Measurements from ENCODE around the gene UBXN11.

UBXN11 gene

GRCh38 chr1:26344147-26344920 is 37.9 kb upstream of the UBXN11 start:
- Histone ChIP-seq H4K8ac (ENCODE audit: low read depth, low read length) (no peak overlapping the region), H3K27me3 (ENCODE audit: control insufficient read depth in 3 of 3, insufficient read depth in 3 of 3, low read depth in 1 of 3, low read length in 3 of 3) (no peaks in the 10 kb centered on the region), H3K4me1 (ENCODE audit: control insufficient read depth in 2 of 2, insufficient read depth in 1 of 2, low read depth in 1 of 2, low read length in 2 of 2) (peaks cover 0 to 8% of the 10 kb centered on the region in 2 donors), H2AK5ac (ENCODE audit: low read depth, low read length) (peak overlapping the region; percentile 9), H3K4me3 (ENCODE audit: low read length in 2 of 2) (no peak overlapping the region), H2BK120ac (ENCODE audit: low read depth, low read length) (no peak overlapping the region), H2BK15ac (ENCODE audit: low read length) (no peak overlapping the region), H3K18ac (ENCODE audit: low read length) (peak overlapping the region; percentile 49), H3K9ac (ENCODE audit: low read depth, low read length, poor library complexity) (no peak overlapping the region), H3K23ac (ENCODE audit: low read depth, low read length, poor library complexity) (no peak overlapping the region), H2AFZ (ENCODE audit: low read length) (no peak overlapping the region), H3K4ac (ENCODE audit: low read length) (no peak overlapping the region), H3K4me2 (ENCODE audit: insufficient read depth, low read length, poor library complexity, severe bottlenecking) (no peak overlapping the region), H2BK12ac (ENCODE audit: low read length) (no peak overlapping the region), H3K27ac (replicated peaks; ENCODE audit: low read length) (no peak overlapping the region), H3K79me1 (ENCODE audit: low read depth, low read length) (peaks cover 2% of the 10 kb centered on the region), H4K91ac (ENCODE audit: low read depth, low read length, poor library complexity) (no peak overlapping the region), H3K14ac (ENCODE audit: low read length) (no peak overlapping the region), H2BK5ac (ENCODE audit: low read length) (peak overlapping the region; percentile 8), H3K9me3 (replicated peaks in 1 of 2; ENCODE audit: control insufficient read depth in 2 of 2, insufficient read depth in 1 of 2, low read depth in 1 of 2, low read length in 2 of 2) (no peaks in the 10 kb centered on the region), H3K36me3 (replicated peaks in 1 of 2; ENCODE audit: control insufficient read depth in 2 of 2, insufficient read depth in 2 of 2, low read length in 2 of 2) (peaks cover 0 to 2% of the 10 kb centered on the region in 2 donors)
- WGBS, 2 donors (ENCODE audit: extremely low coverage in 2 of 2, insufficient read length in 2 of 2, insufficient replicate concordance in 1 of 2), result no CpG with 5 or more reads among the region's 15 CpGs
- DNase-seq (ENCODE audit: low spot score), result no peak

- peaks cover 2% of the 10 kb centered on the region for H3K79me1 ChIP-seq (ENCODE audit: low read depth, low read length)
- H2BK15ac ChIP-seq (ENCODE audit: low read length), result no peak overlapping the region
- H2BK12ac ChIP-seq (ENCODE audit: low read length), result no peak overlapping the region
- H2BK120ac ChIP-seq (ENCODE audit: low read depth, low read length), result no peak overlapping the region
- DNase-seq (ENCODE audit: low spot score), result no peak
- no peak overlapping the region for H3K9ac ChIP-seq (ENCODE audit: low read depth, low read length, poor library complexity)
- H4K91ac ChIP-seq (ENCODE audit: low read depth, low read length, poor library complexity), result no peak overlapping the region
- peak overlapping the region; percentile 25 for H2AFZ ChIP-seq (ENCODE audit: low read length)
- H3K4me2 ChIP-seq (ENCODE audit: insufficient read depth, low read length, poor library complexity, severe bottlenecking), result no peak overlapping the region
- H3K4me3 ChIP-seq (ENCODE audit: low read length in 2 of 2), result no peak overlapping the region
- no peak overlapping the region for H2BK5ac ChIP-seq (ENCODE audit: low read length)
- peaks cover 14 to 19% of the 10 kb centered on the region in 2 donors for H3K4me1 ChIP-seq (ENCODE audit: control insufficient read depth in 2 of 2, insufficient read depth in 1 of 2, low read depth in 1 of 2, low read length in 2 of 2)
- no peak overlapping the region for H3K14ac ChIP-seq (ENCODE audit: low read length)
- no peak overlapping the region for H3K18ac ChIP-seq (ENCODE audit: low read length)
- no peaks in the 10 kb centered on the region for H3K9me3 ChIP-seq (replicated peaks in 1 of 2; ENCODE audit: control insufficient read depth in 2 of 2, insufficient read depth in 1 of 2, low read depth in 1 of 2, low read length in 2 of 2)
- no peak overlapping the region for H4K8ac ChIP-seq (ENCODE audit: low read depth, low read length)
- H3K23ac ChIP-seq (ENCODE audit: low read depth, low read length, poor library complexity), result no peak overlapping the region
- H3K36me3 ChIP-seq (replicated peaks in 1 of 2; ENCODE audit: control insufficient read depth in 2 of 2, insufficient read depth in 2 of 2, low read length in 2 of 2), result no peaks in the 10 kb centered on the region
- H3K27me3 ChIP-seq (ENCODE audit: control insufficient read depth in 3 of 3, insufficient read depth in 3 of 3, low read depth in 1 of 3, low read length in 3 of 3), result no peaks in the 10 kb centered on the region
- H3K4ac ChIP-seq (ENCODE audit: low read length), result no peak overlapping the region
- no peak overlapping the region for H3K27ac ChIP-seq (replicated peaks; ENCODE audit: low read length)
- H2AK5ac ChIP-seq (ENCODE audit: low read depth, low read length), result no peak overlapping the region
- WGBS, 2 donors (ENCODE audit: extremely low coverage in 2 of 2, insufficient read length in 2 of 2, insufficient replicate concordance in 1 of 2), result no CpG with 5 or more reads among the region's 4 CpGs
Observed at GRCh38 chr1:26340047-26340481, 33.6 kb upstream of the UBXN11 start.

GRCh38 chr1:26338670-26339069 is 32.2 kb upstream of the UBXN11 start:
- Histone ChIP-seq H3K79me1 (ENCODE audit: low read depth, low read length) (peaks cover 2% of the 10 kb centered on the region), H3K4me3 (ENCODE audit: low read length in 2 of 2) (no peak overlapping the region), H2AK5ac (ENCODE audit: low read depth, low read length) (no peak overlapping the region), H3K9ac (ENCODE audit: low read depth, low read length, poor library complexity) (no peak overlapping the region), H3K18ac (ENCODE audit: low read length) (no peak overlapping the region), H2BK12ac (ENCODE audit: low read length) (no peak overlapping the region), H3K9me3 (replicated peaks in 1 of 2; ENCODE audit: control insufficient read depth in 2 of 2, insufficient read depth in 1 of 2, low read depth in 1 of 2, low read length in 2 of 2) (no peaks in the 10 kb centered on the region), H3K27me3 (ENCODE audit: control insufficient read depth in 3 of 3, insufficient read depth in 3 of 3, low read depth in 1 of 3, low read length in 3 of 3) (no peaks in the 10 kb centered on the region), H3K23ac (ENCODE audit: low read depth, low read length, poor library complexity) (no peak overlapping the region), H3K27ac (replicated peaks; ENCODE audit: low read length) (no peak overlapping the region), H3K36me3 (replicated peaks in 1 of 2; ENCODE audit: control insufficient read depth in 2 of 2, insufficient read depth in 2 of 2, low read length in 2 of 2) (no peaks in the 10 kb centered on the region), H4K91ac (ENCODE audit: low read depth, low read length, poor library complexity) (no peak overlapping the region), H2BK15ac (ENCODE audit: low read length) (no peak overlapping the region), H2BK5ac (ENCODE audit: low read length) (no peak overlapping the region), H4K8ac (ENCODE audit: low read depth, low read length) (no peak overlapping the region), H2BK120ac (ENCODE audit: low read depth, low read length) (no peak overlapping the region), H3K14ac (ENCODE audit: low read length) (no peak overlapping the region), H3K4me2 (ENCODE audit: insufficient read depth, low read length, poor library complexity, severe bottlenecking) (no peak overlapping the region), H3K4me1 (ENCODE audit: control insufficient read depth in 2 of 2, insufficient read depth in 1 of 2, low read depth in 1 of 2, low read length in 2 of 2) (peaks cover 14 to 19% of the 10 kb centered on the region in 2 donors), H2AFZ (ENCODE audit: low read length) (no peak overlapping the region), H3K4ac (ENCODE audit: low read length) (no peak overlapping the region)
- no peak for DNase-seq (ENCODE audit: low spot score)
- WGBS, 2 donors (ENCODE audit: extremely low coverage in 2 of 2, insufficient read length in 2 of 2, insufficient replicate concordance in 1 of 2), result no CpG with 5 or more reads among the region's 1 CpG

- no CpG with 5 or more reads among the region's 4 CpGs for WGBS, 2 donors (ENCODE audit: extremely low coverage in 2 of 2, insufficient read length in 2 of 2, insufficient replicate concordance in 1 of 2)
- no peak overlapping the region for H2BK120ac ChIP-seq (ENCODE audit: low read depth, low read length)
Observed at GRCh38 chr1:26337625-26338024, 31.2 kb upstream of the UBXN11 start.

More at GRCh38 chr1:26337625-26338024, 31.2 kb upstream of the UBXN11 start:
- H4K8ac ChIP-seq (ENCODE audit: low read depth, low read length), result no peak overlapping the region
- no peaks in the 10 kb centered on the region for H3K36me3 ChIP-seq (replicated peaks in 1 of 2; ENCODE audit: control insufficient read depth in 2 of 2, insufficient read depth in 2 of 2, low read length in 2 of 2)
- no peak overlapping the region for H3K4me3 ChIP-seq (ENCODE audit: low read length in 2 of 2)
- peaks cover 2% of the 10 kb centered on the region for H3K79me1 ChIP-seq (ENCODE audit: low read depth, low read length)
- no peak overlapping the region for H3K9ac ChIP-seq (ENCODE audit: low read depth, low read length, poor library complexity)
- peak overlapping the region; percentile 78 for H2AFZ ChIP-seq (ENCODE audit: low read length)
- no peak overlapping the region for H4K91ac ChIP-seq (ENCODE audit: low read depth, low read length, poor library complexity)
- no peak overlapping the region for H2BK5ac ChIP-seq (ENCODE audit: low read length)
- H3K23ac ChIP-seq (ENCODE audit: low read depth, low read length, poor library complexity), result peak overlapping the region; percentile 1
- H3K9me3 ChIP-seq (replicated peaks in 1 of 2; ENCODE audit: control insufficient read depth in 2 of 2, insufficient read depth in 1 of 2, low read depth in 1 of 2, low read length in 2 of 2), result no peaks in the 10 kb centered on the region
- H2AK5ac ChIP-seq (ENCODE audit: low read depth, low read length), result peak overlapping the region; percentile 36
- DNase-seq (ENCODE audit: low spot score), result no peak
- no peak overlapping the region for H3K27ac ChIP-seq (replicated peaks; ENCODE audit: low read length)
- no peak overlapping the region for H3K4ac ChIP-seq (ENCODE audit: low read length)
- H3K18ac ChIP-seq (ENCODE audit: low read length), result peak overlapping the region; percentile 25
- H3K4me2 ChIP-seq (ENCODE audit: insufficient read depth, low read length, poor library complexity, severe bottlenecking), result no peak overlapping the region
- H2BK15ac ChIP-seq (ENCODE audit: low read length), result peak overlapping the region; percentile 99
- H2BK12ac ChIP-seq (ENCODE audit: low read length), result no peak overlapping the region
- no peak overlapping the region for H3K14ac ChIP-seq (ENCODE audit: low read length)
- no peaks in the 10 kb centered on the region for H3K27me3 ChIP-seq (ENCODE audit: control insufficient read depth in 3 of 3, insufficient read depth in 3 of 3, low read depth in 1 of 3, low read length in 3 of 3)
- H3K4me1 ChIP-seq (ENCODE audit: control insufficient read depth in 2 of 2, insufficient read depth in 1 of 2, low read depth in 1 of 2, low read length in 2 of 2), result peaks cover 14 to 19% of the 10 kb centered on the region in 2 donors
